HG03520 (cell line): ENCODE results near the gene AMBP.
"Not testable (repeated sequence)": the region's sequence is repeated elsewhere in the genome, so short reads cannot be mapped to it uniquely, and the experiment has no call there.

Experiments
- ATAC-seq: cut with Tn5 transposase; IDR thresholded peaks from one replicate; pipeline ENCODE4 v1.9.1; 2021; ENCODE audit warnings: mild to moderate bottlenecking, moderate library complexity; ENCODE audit not compliant: unreplicated experiment

AMBP gene

DNA sequence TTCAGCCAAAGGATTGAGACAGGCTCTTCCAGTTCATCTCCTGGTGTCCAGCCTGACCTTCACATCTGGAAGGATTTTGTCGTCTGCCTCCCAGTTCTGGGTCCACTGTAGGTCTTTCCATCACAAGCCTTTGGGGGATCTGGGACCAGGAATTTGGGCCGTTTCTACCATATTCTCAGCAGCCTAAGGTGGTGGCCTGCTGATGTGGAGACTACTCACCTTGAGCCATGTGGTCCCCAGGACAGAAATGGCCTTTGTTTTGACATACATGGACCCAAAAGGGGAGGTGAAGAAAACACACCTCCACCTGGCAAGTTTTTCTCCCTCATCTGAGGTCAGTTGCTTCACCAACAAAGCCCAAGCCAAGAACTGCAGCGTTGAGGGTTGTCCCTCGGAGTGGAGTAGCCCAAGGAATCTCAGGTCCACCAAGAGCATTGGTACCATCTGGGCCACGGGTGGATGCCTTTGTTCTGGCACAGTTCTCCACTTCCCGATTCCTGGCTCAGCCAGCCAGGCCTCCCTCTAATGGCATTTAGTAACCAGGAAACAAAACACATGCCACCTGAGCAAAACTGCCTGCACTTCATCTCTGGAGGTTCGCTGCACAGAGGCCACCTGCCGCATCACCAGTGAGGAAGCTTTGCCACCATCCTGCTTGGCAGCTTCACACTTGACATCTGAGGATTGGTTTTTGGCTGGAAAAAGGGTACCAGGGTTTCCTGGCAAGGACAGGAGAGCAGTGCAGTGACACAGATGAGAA lies 24.7 kb downstream of the AMBP start:
- no peak for ATAC-seq

DNA sequence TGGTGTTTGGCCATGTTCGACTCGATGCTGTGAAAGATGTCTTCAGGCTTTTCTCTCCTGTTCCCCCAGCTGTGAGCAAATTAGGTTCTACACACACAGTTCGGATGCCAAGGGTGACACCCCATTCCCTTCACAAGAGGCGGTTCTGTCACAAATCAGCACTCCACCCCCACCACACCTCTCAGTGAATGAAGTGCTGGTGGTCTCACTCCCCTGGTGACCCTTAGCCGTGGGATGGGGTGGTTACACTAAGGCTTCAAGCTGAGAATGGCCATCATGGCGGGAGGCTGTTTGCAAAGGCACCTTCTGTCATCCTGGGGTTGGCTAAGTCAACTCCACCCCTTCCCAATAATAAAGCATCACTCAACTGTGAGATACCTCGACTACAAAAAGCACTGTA lies 26.4 kb downstream of the AMBP start:
- no peak for ATAC-seq

DNA sequence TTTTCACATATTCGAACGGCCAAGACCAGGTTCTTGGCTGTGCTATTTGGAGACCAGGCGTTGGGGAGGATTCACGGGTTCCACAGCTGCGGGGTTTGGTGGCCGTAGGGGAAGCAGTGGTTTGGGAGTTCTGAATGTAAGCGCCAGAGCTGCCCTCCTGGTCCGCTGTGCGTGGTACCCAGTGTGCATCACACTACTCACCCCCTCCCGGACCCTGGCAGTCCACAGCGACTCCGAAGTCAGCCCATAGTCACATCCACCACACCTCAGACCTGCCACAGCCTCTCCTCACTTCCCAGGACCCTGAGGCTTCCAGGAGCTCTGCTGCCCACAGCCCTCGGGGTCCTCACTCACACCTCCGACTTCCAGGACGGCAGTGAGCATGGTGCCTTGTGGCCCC lies 26.8 kb downstream of the AMBP start:
- ATAC-seq, result no peak

DNA sequence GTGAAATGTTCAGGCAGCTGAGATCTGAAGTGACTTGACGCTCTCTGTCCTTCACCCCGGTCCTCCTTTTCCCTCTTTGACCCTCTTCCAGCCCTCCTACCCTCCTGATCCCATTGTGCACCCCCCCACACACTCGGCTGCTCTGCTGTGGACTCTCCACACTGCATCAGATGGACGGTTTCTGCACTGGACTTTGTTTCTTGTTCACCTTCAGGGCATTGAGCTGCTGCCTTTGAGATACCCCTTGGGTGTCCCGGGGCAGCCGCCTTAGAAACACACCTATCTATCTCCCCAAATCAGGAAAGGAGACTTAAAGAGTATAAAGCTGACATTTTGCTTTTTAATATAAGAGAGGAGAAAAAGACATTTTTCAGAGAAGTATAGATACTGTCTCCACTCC lies 27.5 kb downstream of the AMBP start:
- ATAC-seq, result no peak

DNA sequence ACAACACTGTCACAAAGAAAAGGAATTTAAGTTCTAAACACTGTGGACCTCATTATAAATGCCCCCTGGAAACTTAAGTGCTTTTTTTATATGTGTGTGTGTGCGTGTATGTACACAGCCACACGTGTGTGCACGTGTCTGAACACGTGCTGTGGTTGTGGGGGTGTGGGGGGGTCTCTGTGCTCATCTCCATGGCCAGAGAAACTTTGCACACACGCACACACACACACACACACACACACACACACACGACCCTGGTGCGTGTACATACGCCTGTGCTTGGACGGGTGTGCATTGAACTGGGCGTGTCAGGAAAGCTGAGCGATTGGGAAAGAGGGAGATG lies 27.9 kb downstream of the AMBP start:
- no peak for ATAC-seq

DNA sequence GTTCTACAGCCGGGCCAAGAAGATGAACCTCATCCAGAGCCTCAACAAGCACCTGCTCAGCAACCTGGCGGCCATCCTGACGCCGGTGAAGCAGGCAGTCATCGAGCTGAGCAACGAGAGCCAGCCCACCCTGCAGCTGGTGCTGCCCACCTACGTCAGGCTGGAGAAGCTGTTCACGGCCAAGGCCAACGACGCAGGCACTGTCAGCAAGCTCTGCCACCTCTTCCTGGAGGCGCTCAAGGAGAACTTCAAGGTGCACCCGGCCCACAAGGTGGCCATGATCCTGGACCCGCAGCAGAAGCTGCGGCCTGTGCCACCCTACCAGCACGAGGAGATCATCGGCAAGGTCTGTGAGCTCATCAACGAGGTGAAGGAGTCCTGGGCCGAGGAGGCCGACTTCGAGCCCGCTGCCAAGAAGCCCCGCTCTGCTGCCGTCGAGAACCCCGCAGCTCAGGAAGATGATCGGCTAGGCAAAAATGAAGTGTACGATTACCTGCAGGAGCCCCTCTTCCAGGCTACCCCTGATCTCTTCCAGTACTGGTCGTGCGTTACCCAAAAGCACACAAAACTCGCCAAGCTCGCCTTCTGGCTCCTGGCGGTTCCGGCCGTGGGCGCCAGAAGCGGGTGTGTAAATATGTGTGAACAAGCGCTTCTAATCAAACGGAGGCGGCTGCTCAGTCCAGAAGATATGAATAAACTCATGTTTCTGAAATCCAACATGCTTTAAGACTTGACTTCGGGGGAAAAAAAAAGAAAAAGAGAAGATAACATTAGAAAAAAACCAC lies 28.5 kb downstream of the AMBP start:
- no peak for ATAC-seq

DNA sequence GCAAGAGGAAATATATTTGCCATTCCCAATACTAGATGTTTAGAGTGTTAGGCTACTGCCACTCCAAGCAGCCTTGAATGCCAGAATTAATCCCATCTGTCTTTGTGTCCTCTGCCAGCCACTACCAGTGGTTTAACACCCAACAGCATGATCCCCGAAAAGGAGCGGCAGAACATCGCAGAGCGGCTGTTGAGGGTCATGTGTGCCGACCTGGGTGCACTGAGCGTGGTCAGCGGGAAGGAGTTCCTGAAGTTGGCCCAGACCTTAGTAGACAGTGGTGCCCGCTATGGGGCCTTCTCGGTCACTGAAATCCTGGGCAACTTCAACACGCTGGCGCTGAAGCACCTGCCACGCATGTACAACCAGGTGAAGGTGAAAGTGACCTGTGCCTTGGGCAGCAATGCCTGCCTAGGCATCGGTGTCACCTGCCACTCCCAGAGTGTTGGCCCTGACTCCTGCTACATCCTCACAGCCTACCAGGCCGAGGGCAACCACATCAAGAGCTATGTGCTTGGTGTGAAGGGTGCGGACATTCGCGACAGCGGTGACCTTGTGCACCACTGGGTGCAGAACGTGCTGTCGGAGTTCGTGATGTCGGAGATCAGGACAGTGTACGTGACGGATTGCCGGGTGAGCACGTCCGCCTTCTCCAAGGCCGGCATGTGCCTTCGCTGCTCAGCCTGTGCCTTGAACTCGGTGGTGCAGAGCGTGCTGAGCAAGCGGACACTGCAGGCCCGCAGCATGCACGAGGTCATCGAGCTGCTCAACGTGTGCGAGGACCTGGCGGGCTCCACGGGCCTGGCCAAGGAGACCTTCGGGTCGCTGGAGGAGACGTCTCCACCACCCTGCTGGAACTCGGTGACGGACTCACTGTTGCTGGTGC lies 29.3 kb downstream of the AMBP start:
- ATAC-seq, result no peak

DNA sequence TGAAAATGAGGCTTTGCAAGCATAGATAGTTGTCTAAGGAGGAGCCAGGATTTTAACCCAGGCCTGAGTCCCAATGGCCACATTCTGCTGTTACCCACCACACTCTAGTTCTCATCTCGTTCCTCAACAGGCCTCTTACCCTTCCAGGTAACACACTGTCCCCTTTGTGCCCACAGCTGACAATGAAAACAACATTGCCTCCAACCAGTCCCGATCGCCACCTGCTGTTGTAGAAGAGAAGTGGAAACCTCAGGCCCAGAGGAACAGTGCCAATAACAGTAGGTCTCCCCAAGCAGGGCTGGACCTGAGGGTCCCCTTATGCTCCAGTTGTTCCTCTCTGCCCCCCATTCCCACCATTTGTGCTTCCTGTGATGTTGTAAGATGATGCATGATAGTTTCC lies 30.4 kb downstream of the AMBP start:
- ATAC-seq, result no peak

DNA sequence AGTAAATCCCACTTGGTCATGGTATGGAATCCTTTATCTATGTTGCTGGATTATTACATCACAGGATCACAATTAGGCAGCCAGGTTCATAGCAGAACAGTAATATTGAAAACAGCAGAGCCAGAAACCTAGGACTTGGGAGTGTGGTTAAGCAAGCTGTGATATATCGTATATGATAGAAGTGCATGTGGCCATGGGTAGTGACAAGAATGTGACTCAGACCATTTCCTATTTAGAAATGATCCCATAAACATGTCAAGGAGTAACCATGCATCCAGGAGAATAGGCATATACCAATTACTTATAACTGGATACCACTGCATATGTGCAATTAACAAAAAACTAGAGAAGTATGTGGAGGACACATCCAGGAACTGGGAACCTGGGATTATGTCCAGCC lies 31.2 kb downstream of the AMBP start:
- ATAC-seq, result no peak

DNA sequence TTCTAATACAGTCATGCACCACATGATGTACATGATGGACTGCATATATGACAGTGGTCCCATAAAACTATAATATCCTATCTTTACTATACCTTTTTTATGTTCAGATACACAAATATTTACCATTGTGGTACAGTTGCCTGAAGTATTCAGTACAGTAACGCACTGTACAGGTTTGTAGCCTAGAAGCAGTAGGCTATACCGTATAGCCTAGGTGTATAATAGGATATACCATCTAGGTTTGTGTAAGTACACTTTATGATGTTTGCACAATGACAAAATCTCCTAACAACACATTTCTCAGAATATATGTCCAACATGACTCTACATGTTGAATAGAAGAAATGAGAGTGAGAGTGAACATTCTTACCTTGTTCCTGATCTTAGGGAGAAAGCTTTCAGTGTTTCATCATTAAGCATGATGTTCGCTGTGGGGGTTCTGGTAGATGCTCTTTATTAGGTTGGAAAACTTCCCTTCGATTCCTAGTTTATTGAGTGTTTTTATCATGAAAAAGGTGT lies 31.8 kb downstream of the AMBP start:
- no peak for ATAC-seq

DNA sequence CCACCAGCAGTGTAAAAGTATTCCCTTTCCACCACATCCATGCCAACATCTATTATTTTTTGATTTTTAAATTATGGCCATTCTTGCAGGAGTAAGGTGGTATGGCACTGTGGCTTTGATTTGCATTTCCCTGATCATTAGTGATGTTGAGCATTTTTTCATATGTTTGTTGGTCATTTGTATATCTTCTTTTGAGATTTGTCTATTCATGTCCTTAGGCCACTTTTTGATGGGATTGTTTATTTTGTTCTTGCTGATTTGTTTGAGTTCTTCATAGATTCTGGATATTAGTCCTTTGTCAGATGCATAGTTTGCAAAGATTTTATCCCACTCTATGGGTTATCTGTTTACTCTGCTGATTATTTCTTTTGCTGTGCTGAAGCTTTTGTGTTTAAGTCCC lies 34.4 kb downstream of the AMBP start:
- ATAC-seq, result not testable (repeated sequence)

DNA sequence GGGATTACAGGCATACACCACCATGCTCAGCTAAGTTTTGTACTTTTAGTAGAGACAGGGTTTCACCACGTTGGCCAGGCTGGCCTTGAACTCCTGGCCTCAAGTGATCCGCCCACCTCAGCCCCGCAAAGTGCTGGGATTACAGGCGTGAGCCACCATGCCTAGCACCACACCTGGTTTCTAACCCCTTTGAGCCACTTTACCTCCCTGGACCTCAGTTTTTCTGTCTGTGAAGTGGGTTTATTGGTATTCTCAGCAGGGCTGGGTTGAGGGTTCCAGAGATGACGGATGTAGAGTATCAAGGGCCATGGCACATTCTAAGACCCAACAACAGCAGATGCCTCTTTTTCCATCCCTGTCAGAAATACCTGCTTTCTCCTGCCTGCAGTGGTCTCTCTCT lies 38.6 kb downstream of the AMBP start:
- no peak for ATAC-seq

DNA sequence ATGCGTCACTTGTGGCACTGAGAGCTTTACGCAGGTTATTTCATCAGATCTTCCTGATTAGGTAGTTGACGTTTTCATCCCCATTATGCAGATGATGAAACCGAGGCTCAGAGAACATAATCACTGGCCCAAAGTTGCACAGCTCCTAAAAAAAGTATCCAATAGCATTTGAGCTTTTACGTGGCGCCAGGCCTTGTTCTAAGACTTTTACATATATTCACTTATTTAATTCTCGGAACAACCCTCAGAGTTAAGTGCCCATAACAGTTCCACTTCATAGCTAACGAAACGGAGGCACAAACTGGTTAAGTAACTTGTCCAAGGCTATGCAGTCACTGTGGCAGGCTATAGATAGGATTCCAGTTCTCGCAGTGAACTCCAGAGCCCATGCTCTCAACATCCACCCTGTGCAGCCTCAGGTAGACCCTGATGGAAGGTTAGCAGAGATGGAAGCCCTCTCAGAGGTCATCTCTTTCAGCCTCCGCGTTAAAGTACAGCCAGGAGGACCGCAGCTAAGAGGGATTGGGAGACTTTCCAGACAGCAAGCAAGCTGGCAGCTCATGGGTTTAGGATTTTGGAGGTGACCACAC lies 39.3 kb downstream of the AMBP start:
- no peak for ATAC-seq

DNA sequence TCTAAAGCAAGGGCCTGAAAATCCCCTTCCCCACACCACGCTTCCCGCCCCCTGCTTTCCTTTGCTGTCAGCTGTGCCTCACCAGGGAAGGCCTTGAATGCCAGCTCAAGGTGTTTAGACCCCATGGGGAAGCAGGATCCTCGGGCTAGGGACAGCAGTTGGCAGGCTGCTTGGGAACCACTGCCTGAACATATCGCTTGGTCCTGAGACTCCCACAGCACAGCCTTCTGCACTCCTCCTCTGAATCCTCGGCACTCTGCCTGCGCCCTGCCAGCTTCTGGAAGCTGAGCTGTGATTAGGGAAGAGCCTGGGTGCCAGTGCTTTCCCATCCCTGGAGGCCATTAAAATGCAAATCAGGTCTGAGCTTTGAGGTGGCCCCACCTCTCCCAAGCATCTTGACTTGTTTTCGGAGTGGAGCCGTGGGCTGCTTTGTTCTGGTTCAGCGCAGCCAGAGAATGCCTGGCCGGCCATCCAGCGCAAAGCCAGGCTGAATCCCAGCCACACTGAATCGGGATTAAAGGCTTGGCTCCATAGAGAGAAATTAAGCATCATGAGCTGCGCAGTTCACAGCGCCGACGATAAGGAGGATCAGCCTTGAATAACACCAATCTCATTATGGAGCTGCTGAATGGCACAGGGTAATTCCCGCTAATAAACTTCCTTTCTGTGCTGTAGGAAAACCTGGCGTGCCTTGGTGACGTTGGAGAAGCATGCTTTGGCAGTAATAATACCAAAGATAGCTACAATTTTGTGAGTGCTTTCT lies 40.0 kb downstream of the AMBP start:
- ATAC-seq, result no peak

DNA sequence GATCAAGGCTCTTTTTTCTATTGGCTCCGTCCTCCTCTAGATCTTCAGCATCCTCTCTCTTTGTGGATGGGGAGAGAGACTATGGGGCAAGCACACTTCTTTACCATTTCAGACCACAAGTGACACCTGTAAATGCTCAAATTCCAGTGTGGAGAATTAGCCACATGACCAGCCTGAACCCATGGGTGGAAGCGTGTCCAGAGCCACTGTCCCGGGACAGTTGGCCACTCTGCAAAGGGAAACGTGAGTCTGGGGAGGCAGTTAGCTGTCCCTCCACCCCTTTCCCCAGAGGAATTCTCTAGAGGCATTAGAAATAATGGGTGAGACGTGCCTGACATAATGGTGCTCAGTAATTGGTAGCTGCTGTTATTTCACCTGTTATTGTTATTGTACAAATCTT lies 40.9 kb downstream of the AMBP start:
- no peak for ATAC-seq

DNA sequence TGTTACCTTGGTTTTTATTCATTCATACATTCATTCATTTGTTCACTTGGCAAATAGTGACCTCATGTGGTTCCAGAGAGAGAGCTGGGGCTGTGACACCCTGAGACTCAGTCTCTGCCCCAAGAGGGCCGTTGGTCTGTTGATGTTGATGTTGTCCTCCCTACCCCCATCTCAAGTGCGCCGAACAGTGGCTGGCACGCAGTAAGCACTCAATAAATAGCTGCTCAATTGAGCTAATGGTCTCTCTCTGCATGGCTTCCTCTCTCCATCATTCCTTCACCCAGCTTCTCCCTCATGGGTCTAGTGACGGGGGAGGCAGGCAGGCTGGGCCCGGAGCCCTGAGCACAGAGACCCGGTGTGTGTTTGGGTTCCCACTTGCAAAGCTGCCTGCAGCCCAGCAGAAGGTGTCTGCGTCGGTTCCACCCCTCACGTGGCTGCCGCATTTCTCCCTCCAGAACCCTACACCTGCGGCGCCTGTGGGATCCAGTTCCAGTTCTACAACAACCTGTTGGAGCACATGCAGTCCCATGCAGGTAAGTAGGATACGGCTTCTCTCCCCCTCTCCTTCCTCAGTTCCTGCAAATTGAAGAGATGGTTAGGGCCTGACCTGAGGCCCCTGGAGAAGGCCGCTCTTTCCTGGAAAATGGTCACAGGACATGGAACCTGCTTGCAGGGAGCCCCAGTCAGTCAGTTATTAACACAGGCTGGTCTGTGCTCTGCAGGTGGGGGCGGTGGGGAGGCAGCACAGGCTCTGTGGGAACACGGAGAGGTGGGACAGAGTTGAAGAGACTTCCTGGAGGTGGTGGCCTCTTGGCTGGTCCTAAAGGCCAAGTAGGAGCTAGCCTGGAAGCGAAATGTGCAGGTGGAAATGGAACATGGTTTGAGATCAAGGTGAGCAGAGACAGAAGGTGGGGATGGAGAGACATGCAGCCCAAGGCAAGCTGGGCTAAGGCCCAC lies 42.0 kb downstream of the AMBP start:
- ATAC-seq, result no peak

DNA sequence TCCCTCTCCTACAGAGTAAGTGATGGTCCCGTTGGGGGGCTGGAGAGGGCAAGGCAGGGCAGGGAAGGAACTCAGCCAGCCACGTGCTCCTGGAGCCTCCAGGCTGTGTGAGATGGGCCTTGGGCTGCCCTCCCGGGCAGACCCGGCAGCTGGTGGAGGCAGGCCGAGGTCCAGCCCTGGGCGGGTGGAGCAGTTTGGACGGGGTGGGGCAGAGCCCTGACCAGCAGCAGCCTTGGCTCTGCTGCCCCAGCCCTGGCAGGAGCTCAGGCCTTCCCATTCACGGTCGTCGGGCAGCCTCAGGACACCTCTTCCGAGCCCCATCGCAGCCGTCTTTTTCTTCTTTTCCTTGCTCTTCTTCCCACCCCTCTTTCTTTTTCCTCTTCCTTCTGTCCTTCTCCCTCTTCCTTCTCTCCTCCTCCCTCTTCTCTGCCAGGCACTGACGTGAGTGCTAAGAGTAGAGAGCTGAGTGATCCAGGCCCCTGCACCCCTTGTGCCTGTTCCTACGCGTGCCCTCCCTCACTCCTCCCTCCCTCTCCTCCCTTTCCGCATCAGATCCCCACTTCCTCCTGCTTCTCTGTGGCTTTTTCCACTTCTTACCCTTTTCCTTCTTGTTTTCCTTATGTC lies 42.8 kb downstream of the AMBP start:
- ATAC-seq, result no peak

DNA sequence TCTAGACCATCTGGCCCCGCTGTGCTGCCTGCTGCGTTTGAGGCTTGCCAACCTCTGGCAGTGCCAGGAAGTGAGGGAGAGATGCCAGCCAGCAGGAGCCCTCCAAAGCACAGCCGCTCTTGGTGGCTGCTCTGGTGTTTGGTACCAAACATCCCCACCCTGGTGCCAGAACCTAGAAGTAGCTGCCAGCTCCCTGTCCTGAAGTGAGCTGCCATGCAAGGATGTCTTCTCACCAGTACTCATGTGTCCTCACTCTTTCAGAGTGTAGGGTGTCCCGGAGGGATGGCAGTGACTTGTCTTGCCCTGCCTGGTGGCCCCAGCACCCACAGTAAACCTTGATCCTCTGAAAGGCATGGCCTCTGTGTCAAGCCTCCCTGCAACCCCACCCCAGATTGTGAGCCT lies 43.4 kb downstream of the AMBP start:
- no peak for ATAC-seq

DNA sequence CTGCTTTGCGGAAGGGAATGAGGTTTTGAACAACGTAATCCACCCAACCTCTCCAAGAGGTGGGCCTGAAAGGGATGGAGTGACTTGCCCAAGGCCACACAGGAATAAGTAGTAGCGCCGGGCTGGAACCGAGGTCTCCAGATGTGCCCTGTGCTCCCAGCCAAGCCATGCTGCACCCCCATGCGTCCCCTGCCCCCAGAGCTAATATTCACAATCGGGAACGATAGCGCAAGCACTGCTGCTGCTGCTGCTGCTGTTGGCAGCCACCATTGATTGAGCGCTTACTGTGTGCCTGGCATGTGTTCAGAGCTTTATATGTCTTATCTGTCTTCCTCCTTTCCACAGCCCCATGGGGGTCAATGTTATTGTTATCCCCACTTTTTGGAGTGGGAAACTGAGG lies 43.9 kb downstream of the AMBP start:
- no peak for ATAC-seq
